GM19328 (cell line): ENCODE results near the gene LYRM1.
"Not testable (repeated sequence)": the region's sequence is repeated elsewhere in the genome, so short reads cannot be mapped to it uniquely, and the experiment has no call there.

Experiments used
- ATAC-seq: cut with Tn5 transposase; IDR thresholded peaks from one replicate; pipeline ENCODE4 v1.9.1; 2021; ENCODE audit warnings: mild to moderate bottlenecking, moderate library complexity; ENCODE audit not compliant: unreplicated experiment

Gene LYRM1

GRCh38 chr16:20973201-20973600 lies 72.6 kb downstream of the LYRM1 start:
- not testable (repeated sequence) for ATAC-seq
